ENCODE data around the gene ZNF205.

GRCh38 chr16:3137267-3137666 lies 24.9 kb downstream of the ZNF205 start:
- TF ChIP-seq, protein P1, sequence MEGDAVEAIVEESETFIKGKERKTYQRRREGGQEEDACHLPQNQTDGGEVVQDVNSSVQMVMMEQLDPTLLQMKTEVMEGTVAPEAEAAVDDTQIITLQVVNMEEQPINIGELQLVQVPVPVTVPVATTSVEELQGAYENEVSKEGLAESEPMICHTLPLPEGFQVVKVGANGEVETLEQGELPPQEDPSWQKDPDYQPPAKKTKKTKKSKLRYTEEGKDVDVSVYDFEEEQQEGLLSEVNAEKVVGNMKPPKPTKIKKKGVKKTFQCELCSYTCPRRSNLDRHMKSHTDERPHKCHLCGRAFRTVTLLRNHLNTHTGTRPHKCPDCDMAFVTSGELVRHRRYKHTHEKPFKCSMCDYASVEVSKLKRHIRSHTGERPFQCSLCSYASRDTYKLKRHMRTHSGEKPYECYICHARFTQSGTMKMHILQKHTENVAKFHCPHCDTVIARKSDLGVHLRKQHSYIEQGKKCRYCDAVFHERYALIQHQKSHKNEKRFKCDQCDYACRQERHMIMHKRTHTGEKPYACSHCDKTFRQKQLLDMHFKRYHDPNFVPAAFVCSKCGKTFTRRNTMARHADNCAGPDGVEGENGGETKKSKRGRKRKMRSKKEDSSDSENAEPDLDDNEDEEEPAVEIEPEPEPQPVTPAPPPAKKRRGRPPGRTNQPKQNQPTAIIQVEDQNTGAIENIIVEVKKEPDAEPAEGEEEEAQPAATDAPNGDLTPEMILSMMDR (IDR thresholded peaks at IDR 0.05): no peak
- TF ChIP-seq MAX (IDR thresholded peaks at IDR 0.05; ENCODE audit: low read depth): no peak
- no peak for TF ChIP-seq YY1 (IDR thresholded peaks at IDR 0.05; ENCODE audit: low read depth)
- no peak for TF ChIP-seq POLR2AphosphoS5 (IDR thresholded peaks at IDR 0.05; ENCODE audit: low read depth, low read length)
- TF ChIP-seq, protein P2, sequence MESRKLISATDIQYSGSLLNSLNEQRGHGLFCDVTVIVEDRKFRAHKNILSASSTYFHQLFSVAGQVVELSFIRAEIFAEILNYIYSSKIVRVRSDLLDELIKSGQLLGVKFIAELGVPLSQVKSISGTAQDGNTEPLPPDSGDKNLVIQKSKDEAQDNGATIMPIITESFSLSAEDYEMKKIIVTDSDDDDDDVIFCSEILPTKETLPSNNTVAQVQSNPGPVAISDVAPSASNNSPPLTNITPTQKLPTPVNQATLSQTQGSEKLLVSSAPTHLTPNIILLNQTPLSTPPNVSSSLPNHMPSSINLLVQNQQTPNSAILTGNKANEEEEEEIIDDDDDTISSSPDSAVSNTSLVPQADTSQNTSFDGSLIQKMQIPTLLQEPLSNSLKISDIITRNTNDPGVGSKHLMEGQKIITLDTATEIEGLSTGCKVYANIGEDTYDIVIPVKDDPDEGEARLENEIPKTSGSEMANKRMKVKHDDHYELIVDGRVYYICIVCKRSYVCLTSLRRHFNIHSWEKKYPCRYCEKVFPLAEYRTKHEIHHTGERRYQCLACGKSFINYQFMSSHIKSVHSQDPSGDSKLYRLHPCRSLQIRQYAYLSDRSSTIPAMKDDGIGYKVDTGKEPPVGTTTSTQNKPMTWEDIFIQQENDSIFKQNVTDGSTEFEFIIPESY (IDR thresholded peaks at IDR 0.05; ENCODE audit: borderline replicate concordance, low read depth): no peak
- no peak for TF ChIP-seq REST (IDR thresholded peaks at IDR 0.05; ENCODE audit: low read depth, low read length)
- no peak for TF ChIP-seq TCF12 (IDR thresholded peaks at IDR 0.05)
- TF ChIP-seq, protein P3, sequence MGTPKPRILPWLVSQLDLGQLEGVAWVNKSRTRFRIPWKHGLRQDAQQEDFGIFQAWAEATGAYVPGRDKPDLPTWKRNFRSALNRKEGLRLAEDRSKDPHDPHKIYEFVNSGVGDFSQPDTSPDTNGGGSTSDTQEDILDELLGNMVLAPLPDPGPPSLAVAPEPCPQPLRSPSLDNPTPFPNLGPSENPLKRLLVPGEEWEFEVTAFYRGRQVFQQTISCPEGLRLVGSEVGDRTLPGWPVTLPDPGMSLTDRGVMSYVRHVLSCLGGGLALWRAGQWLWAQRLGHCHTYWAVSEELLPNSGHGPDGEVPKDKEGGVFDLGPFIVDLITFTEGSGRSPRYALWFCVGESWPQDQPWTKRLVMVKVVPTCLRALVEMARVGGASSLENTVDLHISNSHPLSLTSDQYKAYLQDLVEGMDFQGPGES (IDR thresholded peaks at IDR 0.05; ENCODE audit: low read depth, low read length): no peak
- no peak for TF ChIP-seq RCOR1 (IDR thresholded peaks at IDR 0.05; ENCODE audit: low read length)
- TF ChIP-seq GABPA (IDR thresholded peaks at IDR 0.05; ENCODE audit: low read depth): no peak
- TF ChIP-seq SMC3 (IDR thresholded peaks at IDR 0.05; ENCODE audit: low read depth, low read length): no peak
- TF ChIP-seq TAF1 (IDR thresholded peaks at IDR 0.05; ENCODE audit: borderline replicate concordance, low read depth, low read length): no peak

Data from SK-N-SH (cell line).